Fibroblast of lung (primary cell): ENCODE data around the gene MDFIC.

Experiments
- EZH2 ChIP-seq: IDR thresholded peaks from 2 replicates; pipeline ENCODE4 v1.5.1; 2012; ENCODE audit warnings: low read length, control low read depth, mild to moderate bottlenecking; ENCODE audit errors: missing control alignments
- TF ChIP-seq, protein P1 (sequence below), 2 donors: IDR thresholded peaks in 1 of 2; conservative IDR thresholded peaks in 1 of 2; 1 replicate in 1 of 2; 2 replicates in 1 of 2; pipeline ENCODE4 v1.5.1; 2011 to 2012; ENCODE audit warnings: low read length in 2 of 2, control low read depth in 1 of 2, inconsistent platforms in 1 of 2, low read depth in 1 of 2, mild to moderate bottlenecking in 1 of 2

DNA sequence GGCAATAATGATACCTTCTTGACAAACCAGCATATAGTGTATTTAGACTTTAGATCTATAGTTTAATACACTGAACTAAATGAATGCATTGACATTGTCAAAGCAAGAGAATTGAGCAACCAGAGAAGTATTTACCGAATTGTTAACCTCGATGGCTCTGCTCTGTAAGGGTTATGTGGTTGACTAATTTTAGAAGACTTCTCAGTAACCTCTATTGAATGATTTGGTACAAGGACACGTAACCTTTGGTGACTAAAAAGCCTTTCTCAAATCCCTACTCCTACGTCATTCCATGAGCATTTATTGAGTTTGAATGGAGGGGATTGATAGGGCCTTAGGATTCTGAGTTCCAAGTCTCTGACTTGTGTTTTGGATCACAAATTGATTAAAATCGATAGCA is 67.6 kb downstream of the MDFIC start:
- TF ChIP-seq, protein P1, sequence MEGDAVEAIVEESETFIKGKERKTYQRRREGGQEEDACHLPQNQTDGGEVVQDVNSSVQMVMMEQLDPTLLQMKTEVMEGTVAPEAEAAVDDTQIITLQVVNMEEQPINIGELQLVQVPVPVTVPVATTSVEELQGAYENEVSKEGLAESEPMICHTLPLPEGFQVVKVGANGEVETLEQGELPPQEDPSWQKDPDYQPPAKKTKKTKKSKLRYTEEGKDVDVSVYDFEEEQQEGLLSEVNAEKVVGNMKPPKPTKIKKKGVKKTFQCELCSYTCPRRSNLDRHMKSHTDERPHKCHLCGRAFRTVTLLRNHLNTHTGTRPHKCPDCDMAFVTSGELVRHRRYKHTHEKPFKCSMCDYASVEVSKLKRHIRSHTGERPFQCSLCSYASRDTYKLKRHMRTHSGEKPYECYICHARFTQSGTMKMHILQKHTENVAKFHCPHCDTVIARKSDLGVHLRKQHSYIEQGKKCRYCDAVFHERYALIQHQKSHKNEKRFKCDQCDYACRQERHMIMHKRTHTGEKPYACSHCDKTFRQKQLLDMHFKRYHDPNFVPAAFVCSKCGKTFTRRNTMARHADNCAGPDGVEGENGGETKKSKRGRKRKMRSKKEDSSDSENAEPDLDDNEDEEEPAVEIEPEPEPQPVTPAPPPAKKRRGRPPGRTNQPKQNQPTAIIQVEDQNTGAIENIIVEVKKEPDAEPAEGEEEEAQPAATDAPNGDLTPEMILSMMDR (conservative IDR thresholded peaks at IDR 0.05 in 1 of 2, IDR thresholded peaks at IDR 0.05 in 1 of 2; ENCODE audit: low read depth in 1 of 2, low read length in 2 of 2), result no peak
- TF ChIP-seq EZH2, result no peak
